ENCODE results near the gene OR5AU1.

DNA sequence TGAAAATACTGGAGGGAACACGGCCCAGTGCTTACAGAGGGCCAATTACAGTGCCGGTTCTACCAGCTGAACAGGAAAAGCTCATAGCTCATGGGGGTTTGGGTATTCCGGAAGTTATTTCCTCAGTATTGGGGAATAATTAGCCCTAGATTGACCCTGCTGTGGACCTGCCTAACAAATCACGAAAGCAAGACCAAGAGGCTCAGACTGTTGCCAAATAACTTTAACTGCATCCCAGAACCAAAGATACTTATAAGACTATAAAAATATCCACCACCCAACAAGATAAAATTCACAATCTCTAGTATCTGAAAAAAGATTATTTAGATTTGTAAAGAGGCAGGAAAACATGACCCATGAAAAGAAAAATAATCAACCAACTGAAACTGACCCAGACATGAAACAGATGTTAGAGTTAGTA is 8.0 kb upstream of the OR5AU1 start:
- TF ChIP-seq BHLHE40 (IDR thresholded peaks at IDR 0.05; ENCODE audit: borderline replicate concordance) (no peak), FOXM1 (IDR thresholded peaks at IDR 0.05; ENCODE audit: borderline replicate concordance) (no peak), ELF4 (IDR thresholded peaks at IDR 0.05) (no peak), TARDBP (IDR thresholded peaks at IDR 0.05) (no peak)

All from HEK293T (cell line).